Measurements from ENCODE around the gene DDB1. TPM values are rescaled to one million over a fixed set of nuclear protein-coding genes. Genes with fewer than 3 reads are reported as not detected.

Gene DDB1
- total and polyA plus RNA-seq, 10 of the 15 experiments (the other 5 are each of a cell fraction or from before 2014, with no cell fraction given): 136 to 272 (median 216) TPM

GRCh38 chr11:61280883-61281580 is 51.9 kb downstream of the DDB1 start (continued):
- TF ChIP-seq EP300 (IDR thresholded peaks at IDR 0.05; ENCODE audit: borderline replicate concordance in 1 of 2, control insufficient read depth in 1 of 2, low read depth in 2 of 2, low read length in 2 of 2) (no peak), NFIC (IDR thresholded peaks at IDR 0.05; ENCODE audit: low read depth, low read length) (no peak), MYB (IDR thresholded peaks at IDR 0.05; ENCODE audit: borderline replicate concordance, low read depth, low read length) (no peak)
- TF ChIP-seq, protein P1, sequence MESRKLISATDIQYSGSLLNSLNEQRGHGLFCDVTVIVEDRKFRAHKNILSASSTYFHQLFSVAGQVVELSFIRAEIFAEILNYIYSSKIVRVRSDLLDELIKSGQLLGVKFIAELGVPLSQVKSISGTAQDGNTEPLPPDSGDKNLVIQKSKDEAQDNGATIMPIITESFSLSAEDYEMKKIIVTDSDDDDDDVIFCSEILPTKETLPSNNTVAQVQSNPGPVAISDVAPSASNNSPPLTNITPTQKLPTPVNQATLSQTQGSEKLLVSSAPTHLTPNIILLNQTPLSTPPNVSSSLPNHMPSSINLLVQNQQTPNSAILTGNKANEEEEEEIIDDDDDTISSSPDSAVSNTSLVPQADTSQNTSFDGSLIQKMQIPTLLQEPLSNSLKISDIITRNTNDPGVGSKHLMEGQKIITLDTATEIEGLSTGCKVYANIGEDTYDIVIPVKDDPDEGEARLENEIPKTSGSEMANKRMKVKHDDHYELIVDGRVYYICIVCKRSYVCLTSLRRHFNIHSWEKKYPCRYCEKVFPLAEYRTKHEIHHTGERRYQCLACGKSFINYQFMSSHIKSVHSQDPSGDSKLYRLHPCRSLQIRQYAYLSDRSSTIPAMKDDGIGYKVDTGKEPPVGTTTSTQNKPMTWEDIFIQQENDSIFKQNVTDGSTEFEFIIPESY (IDR thresholded peaks at IDR 0.05): no peak
- TF ChIP-seq, protein P2, sequence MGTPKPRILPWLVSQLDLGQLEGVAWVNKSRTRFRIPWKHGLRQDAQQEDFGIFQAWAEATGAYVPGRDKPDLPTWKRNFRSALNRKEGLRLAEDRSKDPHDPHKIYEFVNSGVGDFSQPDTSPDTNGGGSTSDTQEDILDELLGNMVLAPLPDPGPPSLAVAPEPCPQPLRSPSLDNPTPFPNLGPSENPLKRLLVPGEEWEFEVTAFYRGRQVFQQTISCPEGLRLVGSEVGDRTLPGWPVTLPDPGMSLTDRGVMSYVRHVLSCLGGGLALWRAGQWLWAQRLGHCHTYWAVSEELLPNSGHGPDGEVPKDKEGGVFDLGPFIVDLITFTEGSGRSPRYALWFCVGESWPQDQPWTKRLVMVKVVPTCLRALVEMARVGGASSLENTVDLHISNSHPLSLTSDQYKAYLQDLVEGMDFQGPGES (IDR thresholded peaks at IDR 0.05): no peak

- no peak for DNase-seq (ENCODE audit: low read depth, low spot score)
- no peak overlapping the region for H3K27ac ChIP-seq (ENCODE audit: control insufficient read depth, insufficient read depth)
- H3K79me2 ChIP-seq (ENCODE audit: control insufficient read depth, insufficient read depth, low read length): no peaks in the 10 kb centered on the region
- H3K9ac ChIP-seq (ENCODE audit: control insufficient read depth, insufficient read depth, low read length): no peak overlapping the region
- H3K4me1 ChIP-seq (ENCODE audit: control insufficient read depth, insufficient read depth, low read length): no peaks in the 10 kb centered on the region
- CTCF ChIA-PET: interaction anchor here (0.8 to 1.0 kb wide), 2 partner anchors 26 to 106 kb away, joined by 3 read pairs; no protein-coding TSS in a partner anchor
- no peak overlapping the region for H2AFZ ChIP-seq (ENCODE audit: control insufficient read depth, low read depth, low read length)
- H3K9me3 ChIP-seq (replicated peaks; ENCODE audit: control insufficient read depth, insufficient read depth, low read length): no peaks in the 10 kb centered on the region
- in situ Hi-C loops (cut with MboI): no loop called here
- no peak for ATAC-seq
- no TSS peak for BruUV-seq (replicated peaks)
- POLR2A ChIA-PET: no interaction called here
- FAIRE-seq: no peak
- H3K4me2 ChIP-seq (ENCODE audit: control insufficient read depth, insufficient read depth): no peak overlapping the region
- TF ChIP-seq HCFC1 (IDR thresholded peaks at IDR 0.05; ENCODE audit: low read length): no peak
- no peak for TF ChIP-seq TAF1 (IDR thresholded peaks at IDR 0.05; ENCODE audit: borderline replicate concordance, low read depth, low read length)
- TF ChIP-seq HDAC6 (IDR thresholded peaks at IDR 0.05; ENCODE audit: unreplicated experiment): no peak
- TF ChIP-seq SUPT20H (IDR thresholded peaks at IDR 0.05; ENCODE audit: borderline replicate concordance, control insufficient read depth, low read depth, low read length): no peak
- no peaks in the 10 kb centered on the region for H3K36me3 ChIP-seq (ENCODE audit: control insufficient read depth in 2 of 2, insufficient read depth in 2 of 2, low read length in 1 of 2)
- SMC1A ChIA-PET (ENCODE audit: uncharacterized antibody, unreplicated experiment): interaction anchor here (0.9 kb wide), 1 partner anchor 106 kb away, joined by 3 read pairs; no protein-coding TSS in a partner anchor
- no peak overlapping the region for H3K4me3 ChIP-seq
- RAD21 ChIA-PET (ENCODE audit: unreplicated experiment): interaction anchor here (1.2 kb wide), 1 partner anchor 56 kb away, joined by 4 read pairs; no protein-coding TSS in a partner anchor
- 27% methylated on average over 12 of the region's 12 CpGs for WGBS (ENCODE audit: insufficient coverage, insufficient replicate concordance, low lambda C conversion rate, missing lambda C conversion rate)
- no peaks in the 10 kb centered on the region for H4K20me1 ChIP-seq (ENCODE audit: control insufficient read depth, insufficient read depth)
- H3K27me3 ChIP-seq (replicated peaks in 1 of 2; ENCODE audit: control insufficient read depth in 2 of 2, insufficient read depth in 2 of 2, low read length in 1 of 2): no peaks in the 10 kb centered on the region
- intact Hi-C loops (cut with micrococcal nuclease; ENCODE audit: unreplicated experiment): no loop called here
These were observed 52.8 kb downstream of the DDB1 start for GRCh38 chr11:61279934-61280659.

Measured in GM12878 (cell line).